Pericardium fibroblast (primary cell): Measurements from ENCODE around the gene RAD21L1. TPM values are rescaled to one million over a fixed set of nuclear protein-coding genes. Genes with fewer than 3 reads are reported as not detected.

Source experiments
- total RNA-seq: library from RNA; depleted of rRNA; stranded (reverse); fragments of >200 nt; gene quantifications from 2 replicates; pipeline ENCODE4 v1.2.3, GENCODE V29; 2015

The RAD21L1 gene
- total RNA-seq: not detected in 2 replicates

GRCh38 chr20:1225783-1226654 is at the start of gene RAD21L1:
Gene RAD21L1, plus strand, starts transcription at chr20:1226044. Its CDS starts 2,410 bp downstream, at chr20:1228454.

GRCh38 chr20:1184638-1185315 is 41.1 kb upstream of the RAD21L1 start, which contains the start of gene TMEM74B:
Gene TMEM74B, minus strand, starts transcription at chr20:1184981. Its CDS starts 1,180 bp downstream, at chr20:1183801.

GRCh38 chr20:1202762-1203504 is 22.9 kb upstream of the RAD21L1 start, which contains the start of gene C20orf202:
Gene C20orf202, plus strand, starts transcription at chr20:1203454. Its CDS starts 132 bp downstream, at chr20:1203586.

GRCh38 chr20:1266167-1266973 is 40.5 kb downstream of the RAD21L1 start, which contains the start of gene SNPH:
Gene SNPH, plus strand, starts transcription at chr20:1266294. Its CDS starts 29,946 bp downstream, at chr20:1296240.

Other genes starting within 250 kb of the RAD21L1 start
- not detected in 2 replicates for gene RSPO4, start 223.7 kb upstream of the RAD21L1 start, total RNA-seq
- gene PSMF1, start 107.4 kb upstream of the RAD21L1 start, total RNA-seq: 61.0 and 97.4 TPM in 2 replicates
- gene TMEM74B, start 41.1 kb upstream of the RAD21L1 start, total RNA-seq: not detected in 2 replicates
- gene C20orf202, start 22.6 kb upstream of the RAD21L1 start, total RNA-seq: 0.58 TPM in 1 of 2 replicates, not detected in the other
- gene SNPH, start 40.2 kb downstream of the RAD21L1 start, total RNA-seq: 4.4 and 7.4 TPM in 2 replicates
- gene SDCBP2, start 103.1 kb downstream of the RAD21L1 start, total RNA-seq: 1.8 and 5.8 TPM in 2 replicates
- gene FKBP1A, start 167.0 kb downstream of the RAD21L1 start, total RNA-seq: 94.6 and 124 TPM in 2 replicates
- 25.4 and 27.8 TPM in 2 replicates for gene NSFL1C, start 240.8 kb downstream of the RAD21L1 start, total RNA-seq